Hematopoietic multipotent progenitor cell treated with erythropoietin and hydrocortisone succinate and interleukin-3 and kit ligand, for 17 days (in vitro differentiated cells): Measurements from ENCODE around the gene EMILIN3.
"Not testable (repeated sequence)": the region's sequence is repeated elsewhere in the genome, so short reads cannot be mapped to it uniquely, and the experiment has no call there.

Experiments
- DNase-seq: peaks from one replicate; pipeline ENCODE4 v3.0.0-alpha.2; 2015; ENCODE audit warnings: low spot score

Gene EMILIN3

GRCh38 chr20:41318271-41318649, 48.4 kb downstream of the EMILIN3 start:
- no peak for DNase-seq

- peak; percentile 86 for DNase-seq
These were observed 48.9 kb downstream of the EMILIN3 start, which contains the start of gene ZHX3 for GRCh38 chr20:41317546-41318270. Gene ZHX3, minus strand, starts transcription at chr20:41317731. Its CDS starts 112,815 bp downstream, at chr20:41204916.

DNA sequence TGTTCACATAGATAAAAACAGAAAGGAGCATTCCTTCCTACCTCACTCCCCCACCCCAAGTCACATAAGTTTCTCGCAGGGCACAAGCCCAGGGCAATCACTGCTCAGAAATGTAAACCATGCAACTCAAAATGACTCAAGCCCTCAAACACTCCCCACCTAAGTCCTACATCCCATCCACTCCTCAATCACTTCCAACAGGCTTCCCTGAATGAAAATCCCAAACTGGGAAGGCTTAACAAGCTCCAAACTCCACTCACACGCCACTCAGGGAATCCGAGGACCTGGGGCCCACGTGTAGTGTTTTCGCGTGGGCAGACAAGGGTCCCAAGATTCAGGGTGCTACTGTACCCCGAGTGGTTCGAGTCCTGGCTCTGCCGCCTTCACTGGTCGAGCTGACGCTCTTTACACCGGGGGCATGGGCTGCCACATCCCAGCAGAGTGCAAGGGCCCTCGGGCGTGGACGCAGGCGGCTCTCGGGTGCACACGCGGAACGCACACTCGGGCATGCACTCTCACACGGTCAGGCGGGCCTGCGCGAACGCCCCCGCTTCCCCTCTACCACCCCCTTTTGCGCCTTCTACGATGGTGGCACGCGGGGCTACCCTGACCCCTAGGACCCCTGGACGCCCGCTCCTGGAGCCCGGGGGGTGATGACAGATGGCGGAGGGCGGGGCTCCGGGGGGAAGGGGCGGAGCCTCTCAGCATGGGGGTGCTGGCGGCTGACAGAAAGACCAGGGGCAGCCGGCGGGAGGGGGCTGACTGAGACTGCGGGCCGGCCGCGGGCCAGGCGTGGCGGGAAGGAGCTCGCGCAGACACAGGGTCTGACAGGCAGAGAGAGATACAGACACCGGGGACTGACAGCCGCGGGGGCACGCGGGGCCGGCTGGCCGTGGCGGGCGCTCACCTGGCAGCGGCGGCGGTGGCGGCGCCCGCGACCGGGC, 49.7 kb downstream of the EMILIN3 start:
- peak; percentile 50 for DNase-seq

DNA sequence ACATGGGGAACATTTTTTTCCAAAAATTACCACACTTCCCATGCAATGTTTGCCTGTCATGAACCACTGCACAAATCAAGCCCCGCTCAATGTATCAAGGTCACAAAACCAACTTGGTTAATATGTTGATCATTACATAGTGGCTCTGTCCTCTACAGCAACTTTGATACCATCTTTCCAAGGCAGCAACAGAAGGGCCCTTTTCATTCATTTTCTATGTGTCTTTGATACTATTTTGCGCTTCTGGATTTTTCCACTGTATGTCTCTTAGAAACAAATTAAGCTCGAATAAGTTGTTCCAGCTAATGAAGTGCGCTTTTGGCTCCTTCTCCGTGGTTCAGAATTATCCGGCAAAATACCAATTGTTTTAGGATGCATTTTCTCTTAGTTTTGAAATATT, 50.6 kb downstream of the EMILIN3 start:
- no peak for DNase-seq

DNA sequence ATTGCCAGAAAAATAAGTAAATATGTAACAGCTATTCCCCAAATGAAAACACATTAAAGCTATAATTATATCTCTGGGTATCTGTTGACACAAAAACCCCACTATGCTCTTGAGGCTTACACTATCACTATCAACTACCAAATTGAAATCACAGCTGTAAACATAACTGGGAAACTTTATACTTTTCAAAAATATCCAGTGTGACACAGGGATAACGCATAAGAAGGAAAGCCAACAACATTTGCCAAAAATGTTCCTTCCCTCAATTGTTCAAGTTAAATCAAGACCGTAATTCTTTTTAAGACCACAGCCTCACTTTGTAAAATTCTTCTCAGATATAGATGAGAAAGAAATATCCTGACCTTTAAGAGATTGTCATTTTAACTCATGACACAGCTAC, 52.2 kb downstream of the EMILIN3 start:
- DNase-seq: no peak

DNA sequence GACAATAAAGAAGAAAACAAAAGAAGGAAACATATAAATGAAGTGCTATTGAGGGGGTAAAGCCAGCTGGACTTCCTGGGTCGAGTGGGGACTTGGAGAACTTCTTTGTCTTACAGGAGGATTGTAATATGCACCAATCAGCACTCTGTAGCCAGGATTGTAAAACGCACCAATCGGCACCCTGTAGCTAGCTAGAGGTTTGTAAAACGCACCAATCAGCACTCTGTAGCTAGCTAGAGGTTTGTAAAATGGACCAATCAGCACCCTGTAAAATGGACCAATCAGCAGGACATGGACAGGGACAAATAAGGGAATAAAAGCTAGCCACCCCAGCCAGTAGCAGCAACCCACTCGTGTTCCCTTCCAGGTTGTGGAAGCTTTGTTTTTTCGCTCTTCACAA, 54.6 kb downstream of the EMILIN3 start:
- not testable (repeated sequence) for DNase-seq
